BJ (cell line): Measurements from ENCODE around the gene SDHA. TPM values are rescaled to one million over a fixed set of nuclear protein-coding genes. Genes with fewer than 3 reads are reported as not detected.
A peak's percentile ranks its signal among the peaks of the same experiment; 100 is the strongest.

Source experiments
- CTCF ChIA-PET: fragments of 350-600 bp; formaldehyde crosslinking; extraction: SDS; loops from one replicate; lab custom pipeline; 2021; ENCODE audit warnings: antibody characterized with exemption, inconsistent platforms; lab: Yijun Ruan, JAX
- POLR2A ChIA-PET: fragments of 300-600 bp; sonication (Branson Sonifier 250); formaldehyde crosslinking; extraction: SDS; loops from one replicate; lab custom pipeline; 2021; ENCODE audit warnings: antibody characterized with exemption; lab: Charles Lee
- DNase-seq: peaks from one replicate; pipeline ENCODE4 v3.0.0-alpha.2; 2011; ENCODE audit warnings: low read depth
- H3K27me3 ChIP-seq: 2 replicates; pipeline ENCODE4 v1.6.0; 2011; ENCODE audit warnings: low read length; ENCODE audit not compliant: control insufficient read depth, insufficient read depth
- H3K36me3 ChIP-seq: 2 replicates; pipeline ENCODE4 v1.5.1; 2011; ENCODE audit warnings: low read length; ENCODE audit not compliant: control insufficient read depth, insufficient read depth
- H3K4me3 ChIP-seq: 2 replicates; pipeline ENCODE4 v1.5.1; 2011; ENCODE audit warnings: low read depth, mild to moderate bottlenecking, control low read depth, low read length
- polyA plus RNA-seq: library from polyadenylated mRNA; depleted of rRNA; stranded (reverse); fragments of >200 nt; gene quantifications from 2 replicates; pipeline ENCODE4 v1.2.3, GENCODE V29; 2011
- TF ChIP-seq, protein P1 (sequence below): IDR thresholded peaks from 2 replicates; pipeline ENCODE4 v1.5.1; 2011; ENCODE audit warnings: low read depth, mild to moderate bottlenecking, control low read depth, inconsistent platforms, low read length, moderate library complexity; ENCODE audit not compliant: insufficient read depth

The SDHA gene
- polyA plus RNA-seq, 1 experiment, result 112 TPM

DNA sequence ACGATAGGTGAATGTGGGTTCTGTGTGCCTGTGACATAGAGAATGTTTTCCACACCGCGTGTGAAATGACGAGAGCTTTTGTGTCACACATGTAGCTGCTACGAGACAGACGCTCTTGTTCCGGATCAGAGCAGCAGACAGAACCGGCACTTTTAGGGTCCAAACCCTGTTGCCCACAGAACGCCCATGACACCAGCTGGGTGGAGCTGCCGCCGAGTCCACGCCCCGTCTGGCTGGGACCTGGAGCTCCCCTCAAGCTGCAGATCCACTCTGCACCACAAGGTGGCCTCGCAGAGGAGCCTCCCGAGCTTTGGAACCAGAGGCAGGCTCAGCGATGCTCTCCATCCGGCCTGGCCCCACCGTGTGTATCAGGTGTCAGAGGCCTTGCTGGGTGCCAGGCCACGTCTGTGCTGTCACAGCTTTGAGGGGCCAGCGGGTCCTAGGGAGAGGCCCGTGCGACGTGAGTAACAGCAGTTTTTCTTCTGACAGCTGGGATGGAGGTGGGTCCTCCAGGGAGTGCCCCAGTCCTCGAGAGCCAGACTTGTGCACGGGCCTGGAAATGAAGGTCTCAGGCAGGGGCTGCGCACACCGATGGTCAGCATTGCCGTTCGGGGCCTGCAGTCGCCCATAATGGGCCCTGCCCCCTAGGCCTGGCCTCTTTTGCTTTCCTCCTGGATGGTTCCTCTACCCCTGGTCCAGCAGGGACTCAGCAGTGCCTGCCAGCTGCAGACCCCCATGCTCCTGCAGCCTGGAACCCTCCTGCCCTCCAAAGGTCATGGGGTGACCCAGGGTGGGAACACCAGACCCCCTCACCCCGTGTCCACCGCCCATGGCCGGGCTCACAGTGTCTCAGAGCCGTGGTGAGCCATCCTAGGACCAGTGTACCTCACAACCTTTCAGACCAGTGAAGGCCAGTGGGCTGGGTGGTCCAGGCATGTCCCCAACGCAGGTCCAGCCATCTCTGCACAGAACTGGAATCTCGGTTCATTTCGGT, 29.3 kb upstream of the SDHA start:
- no peaks in the 10 kb centered on the region for H3K36me3 ChIP-seq
- ChIA-PET CTCF (interaction anchor here (0.6 to 1.8 kb wide), 22 partner anchors 9 to 715 kb away, joined by 3 to 18 read pairs (median 4); no protein-coding TSS in a partner anchor), POLR2A (no interaction called here)
- no peak overlapping the region for H3K4me3 ChIP-seq
- TF ChIP-seq, protein P1, sequence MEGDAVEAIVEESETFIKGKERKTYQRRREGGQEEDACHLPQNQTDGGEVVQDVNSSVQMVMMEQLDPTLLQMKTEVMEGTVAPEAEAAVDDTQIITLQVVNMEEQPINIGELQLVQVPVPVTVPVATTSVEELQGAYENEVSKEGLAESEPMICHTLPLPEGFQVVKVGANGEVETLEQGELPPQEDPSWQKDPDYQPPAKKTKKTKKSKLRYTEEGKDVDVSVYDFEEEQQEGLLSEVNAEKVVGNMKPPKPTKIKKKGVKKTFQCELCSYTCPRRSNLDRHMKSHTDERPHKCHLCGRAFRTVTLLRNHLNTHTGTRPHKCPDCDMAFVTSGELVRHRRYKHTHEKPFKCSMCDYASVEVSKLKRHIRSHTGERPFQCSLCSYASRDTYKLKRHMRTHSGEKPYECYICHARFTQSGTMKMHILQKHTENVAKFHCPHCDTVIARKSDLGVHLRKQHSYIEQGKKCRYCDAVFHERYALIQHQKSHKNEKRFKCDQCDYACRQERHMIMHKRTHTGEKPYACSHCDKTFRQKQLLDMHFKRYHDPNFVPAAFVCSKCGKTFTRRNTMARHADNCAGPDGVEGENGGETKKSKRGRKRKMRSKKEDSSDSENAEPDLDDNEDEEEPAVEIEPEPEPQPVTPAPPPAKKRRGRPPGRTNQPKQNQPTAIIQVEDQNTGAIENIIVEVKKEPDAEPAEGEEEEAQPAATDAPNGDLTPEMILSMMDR, result peak; percentile 96
- no peak for DNase-seq
- peaks cover 3% of the 10 kb centered on the region for H3K27me3 ChIP-seq

DNA sequence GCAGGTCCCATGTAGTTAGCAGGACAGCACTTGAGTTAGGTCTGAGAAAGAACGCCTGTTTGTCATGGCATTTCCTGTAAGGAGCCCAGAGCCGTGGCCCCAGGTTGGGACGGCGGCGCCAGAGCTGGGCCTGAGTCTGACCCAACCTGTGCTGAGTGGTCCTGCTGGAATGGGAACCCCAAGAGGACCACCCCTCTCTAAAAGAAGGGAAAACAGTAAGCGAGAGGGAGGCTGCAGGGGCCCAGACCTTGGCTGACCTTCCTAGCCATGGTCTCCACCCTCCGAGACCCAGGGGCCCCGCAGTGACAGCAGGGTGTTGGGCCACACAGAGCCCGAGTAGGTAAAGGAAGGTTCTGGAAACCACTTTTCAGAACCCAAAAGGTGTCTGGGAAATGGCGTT, 28.6 kb upstream of the SDHA start:
- DNase-seq, result no peak
- H3K27me3 ChIP-seq, result peaks cover 3% of the 10 kb centered on the region
- POLR2A ChIA-PET, result no interaction called here
- H3K36me3 ChIP-seq, result no peaks in the 10 kb centered on the region
- H3K4me3 ChIP-seq, result no peak overlapping the region
- CTCF ChIA-PET, result interaction anchor here (1.1 kb wide), 1 partner anchor 59 kb away, joined by 5 read pairs; no protein-coding TSS in a partner anchor
- TF ChIP-seq, protein P1, result no peak

DNA sequence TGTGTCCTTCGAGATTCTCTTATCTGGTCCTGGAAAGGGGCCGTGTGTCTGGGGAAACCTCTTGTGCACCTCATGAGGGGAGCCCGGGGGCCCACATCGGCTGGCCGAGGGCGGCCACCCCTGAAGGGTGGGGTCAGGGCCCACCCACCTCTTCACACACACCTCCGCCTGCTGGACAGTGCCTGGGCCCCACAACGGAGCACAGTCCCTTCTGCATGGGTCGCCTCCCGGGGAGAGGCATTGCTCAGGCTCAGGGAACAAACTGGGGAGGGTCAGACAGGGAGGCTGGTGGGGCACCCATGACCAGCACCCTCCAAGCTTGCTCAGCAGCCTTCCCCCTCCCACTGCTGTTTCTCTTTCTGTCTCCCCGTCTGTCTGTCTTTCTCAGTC, 28.1 kb upstream of the SDHA start:
- ChIA-PET CTCF (interaction anchor here (1.7 kb wide), 1 partner anchor 19 kb away, joined by 4 read pairs; no protein-coding TSS in a partner anchor), POLR2A (no interaction called here)
- DNase-seq, result no peak
- Histone ChIP-seq H3K27me3 (peaks cover 3% of the 10 kb centered on the region), H3K4me3 (no peak overlapping the region), H3K36me3 (no peaks in the 10 kb centered on the region)
- TF ChIP-seq, protein P1, result no peak

DNA sequence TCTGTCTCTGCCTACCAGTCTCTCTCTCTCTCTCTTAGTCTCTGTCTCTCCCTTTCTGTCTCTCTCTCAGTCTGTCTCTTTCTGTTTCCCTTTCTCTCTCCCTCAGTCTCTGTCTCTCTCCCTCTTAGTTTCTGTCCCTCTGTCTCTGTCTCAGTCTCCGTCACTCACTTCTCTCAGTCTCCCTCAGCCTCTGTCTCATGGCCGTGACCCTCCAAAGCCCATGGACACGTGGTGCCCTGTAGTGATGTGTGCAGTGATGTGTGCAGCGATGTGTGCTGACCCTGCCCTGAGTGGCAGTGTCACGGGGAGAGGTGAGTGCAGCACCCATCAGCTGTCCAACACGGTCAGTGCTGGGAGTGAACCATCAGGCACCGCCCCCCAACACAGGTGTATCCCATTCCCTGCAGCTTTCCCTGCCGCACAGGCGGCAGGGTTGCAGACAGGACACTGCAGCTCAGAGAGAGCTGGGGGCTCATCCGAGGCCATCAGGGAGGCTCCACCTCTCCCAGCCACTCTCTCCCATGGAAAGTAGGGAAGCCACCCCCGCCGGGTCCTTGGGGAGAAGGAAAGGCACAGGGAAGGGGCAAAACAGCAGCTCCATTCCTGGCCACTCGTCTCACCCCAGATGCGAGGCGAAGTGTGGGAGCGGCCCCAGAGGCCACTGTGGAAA, 27.6 kb upstream of the SDHA start:
- POLR2A ChIA-PET, result no interaction called here
- peaks cover 3% of the 10 kb centered on the region for H3K27me3 ChIP-seq
- H3K4me3 ChIP-seq, result no peak overlapping the region
- no peaks in the 10 kb centered on the region for H3K36me3 ChIP-seq
- CTCF ChIA-PET, result interaction anchor here (0.8 to 1.7 kb wide), 2 partner anchors 10 to 20 kb away, joined by 4 read pairs; no protein-coding TSS in a partner anchor
- no peak for DNase-seq
- TF ChIP-seq, protein P1, result no peak
